Posterior vena cava (tissue), 2 donors: Measurements from ENCODE around the gene CCSER1. TPM values are rescaled to one million over a fixed set of nuclear protein-coding genes. Genes with fewer than 3 reads are reported as not detected.

Experiments used
- DNase-seq: peaks from one replicate; pipeline ENCODE4 v3.0.0-alpha.2; 2020; ENCODE audit warnings: low spot score
- intact Hi-C, 2 donors: fragments of 100-400 bp; cut with DNase I; formaldehyde crosslinking; loops; one replicate each; pipeline versions ENCODE4 v1.14.1 to v1.14.2; 2022 to 2023
- total RNA-seq, 2 donors: library from RNA; stranded (reverse); fragmentation: NEBNext Ultra II Directional; extraction: Animal tissue kit (Norgen Biotek cat#: 25700); gene quantifications; one replicate each; pipeline ENCODE4 v1.2.1, GENCODE V29; 2021
- donor health status: DM: yes; HTN: yes; CAD: no.
- donor health status: DM: yes; HTN: yes; CAD: no.

The CCSER1 gene
- total RNA-seq, 2 donors from 2014 or later = 1.8 to 7.0 TPM

GRCh38 chr4:90495211-90495610 lies 368.0 kb downstream of the CCSER1 start:
- DNase-seq = no peak
- intact Hi-C loops = no loop called here

GRCh38 chr4:90495936-90496335 lies 368.7 kb downstream of the CCSER1 start:
- no peak for DNase-seq
- intact Hi-C loops = no loop called here

GRCh38 chr4:90498175-90498574 lies 371.0 kb downstream of the CCSER1 start:
- no peak for DNase-seq
- intact Hi-C loops = no loop called here

- no peak for DNase-seq
- intact Hi-C loops = no loop called here
Measured at GRCh38 chr4:90503677-90504076, 376.5 kb downstream of the CCSER1 start.

- DNase-seq = no peak
- intact Hi-C loops = no loop called here
Measured at GRCh38 chr4:90515191-90515590, 388.0 kb downstream of the CCSER1 start.

- DNase-seq = no peak
- intact Hi-C loops = no loop called here
Measured at GRCh38 chr4:90528551-90528950, 401.4 kb downstream of the CCSER1 start.

GRCh38 chr4:90536408-90536807 lies 409.2 kb downstream of the CCSER1 start:
- no peak for DNase-seq
- intact Hi-C loops = no loop called here

GRCh38 chr4:90537491-90537890 lies 410.3 kb downstream of the CCSER1 start:
- intact Hi-C loops = no loop called here
- DNase-seq = no peak

GRCh38 chr4:90540536-90540935 lies 413.3 kb downstream of the CCSER1 start:
- no peak for DNase-seq
- intact Hi-C loops = no loop called here

- intact Hi-C loops = no loop called here
- DNase-seq = no peak
Measured at GRCh38 chr4:90542216-90542615, 415.0 kb downstream of the CCSER1 start.

GRCh38 chr4:90543419-90544170 lies 416.4 kb downstream of the CCSER1 start:
- intact Hi-C loops = no loop called here

GRCh38 chr4:90544532-90545045 lies 417.4 kb downstream of the CCSER1 start:
- DNase-seq = no peak
- intact Hi-C loops = no loop called here

More at GRCh38 chr4:90543419-90544170, 416.4 kb downstream of the CCSER1 start:
- DNase-seq = no peak

GRCh38 chr4:90545380-90545779 lies 418.2 kb downstream of the CCSER1 start:
- intact Hi-C loops = no loop called here
- DNase-seq = no peak

GRCh38 chr4:90546114-90546513 lies 418.9 kb downstream of the CCSER1 start:
- intact Hi-C loops = no loop called here
- DNase-seq = no peak

GRCh38 chr4:90570615-90571014 lies 443.4 kb downstream of the CCSER1 start:
- intact Hi-C loops = no loop called here
- DNase-seq = no peak

- intact Hi-C loops = no loop called here
- DNase-seq = no peak
Measured at GRCh38 chr4:90572996-90573395, 445.8 kb downstream of the CCSER1 start.

- intact Hi-C loops = no loop called here
- DNase-seq = no peak
Measured at GRCh38 chr4:90575371-90575770, 448.2 kb downstream of the CCSER1 start.

GRCh38 chr4:90580326-90580725 lies 453.1 kb downstream of the CCSER1 start:
- no peak for DNase-seq
- intact Hi-C loops = no loop called here

GRCh38 chr4:90582087-90582486 lies 454.9 kb downstream of the CCSER1 start:
- intact Hi-C loops = no loop called here
- no peak for DNase-seq

- intact Hi-C loops = no loop called here
- DNase-seq = no peak
Measured at GRCh38 chr4:90584051-90584450, 456.9 kb downstream of the CCSER1 start.

- no peak for DNase-seq
- intact Hi-C loops = no loop called here
Measured at GRCh38 chr4:90585961-90586360, 458.8 kb downstream of the CCSER1 start.
